SJSA1 (cell line): ENCODE results near the gene CALM3. TPM values are rescaled to one million over a fixed set of nuclear protein-coding genes. Genes with fewer than 3 reads are reported as not detected.
A peak's percentile ranks its signal among the peaks of the same experiment; 100 is the strongest.
"Not testable (repeated sequence)": the region's sequence is repeated elsewhere in the genome, so short reads cannot be mapped to it uniquely, and the experiment has no call there.

ENCODE experiments used
- DNase-seq, 2 experiments: peaks; one replicate each; pipeline ENCODE4 v3.0.0-alpha.2; 2015 to 2020; ENCODE audit warnings: low spot score in 2 of 2, low read depth in 1 of 2
- H3K27ac ChIP-seq: fragments of 250-450 bp; sonication (Bioruptor Pico); 2 replicates; pipeline ENCODE4 v1.5.1; 2020; ENCODE audit warnings: mild to moderate bottlenecking, moderate library complexity
- H3K27me3 ChIP-seq: fragments of 250-450 bp; sonication (Bioruptor Pico); replicated peaks from 2 replicates; pipeline ENCODE4 v1.5.1; 2020; ENCODE audit warnings: mild to moderate bottlenecking, moderate library complexity
- H3K36me3 ChIP-seq: fragments of 250-450 bp; sonication (Bioruptor Pico); 2 replicates; pipeline ENCODE4 v1.5.1; 2020; ENCODE audit warnings: mild to moderate bottlenecking
- H3K4me1 ChIP-seq: fragments of 250-450 bp; sonication (Bioruptor Pico); replicated peaks from 2 replicates; pipeline ENCODE4 v1.6.1; 2021; ENCODE audit warnings: mild to moderate bottlenecking
- H3K4me3 ChIP-seq: fragments of 250-450 bp; sonication (Bioruptor Pico); 2 replicates; pipeline ENCODE4 v1.5.1; 2020; ENCODE audit warnings: mild to moderate bottlenecking
- H3K9me3 ChIP-seq: fragments of 250-450 bp; sonication (Bioruptor Pico); replicated peaks from 2 replicates; pipeline ENCODE4 v1.5.1; 2020; ENCODE audit warnings: mild to moderate bottlenecking
- total RNA-seq: library from RNA; depleted of rRNA; stranded (reverse); fragments of >200 nt; shearing (Covaris generic); gene quantifications from 2 replicates; pipeline ENCODE4 v1.2.3, GENCODE V29; 2014; rRNA removed

CALM3 gene
- total RNA-seq: 232 and 272 TPM in 2 replicates

DNA sequence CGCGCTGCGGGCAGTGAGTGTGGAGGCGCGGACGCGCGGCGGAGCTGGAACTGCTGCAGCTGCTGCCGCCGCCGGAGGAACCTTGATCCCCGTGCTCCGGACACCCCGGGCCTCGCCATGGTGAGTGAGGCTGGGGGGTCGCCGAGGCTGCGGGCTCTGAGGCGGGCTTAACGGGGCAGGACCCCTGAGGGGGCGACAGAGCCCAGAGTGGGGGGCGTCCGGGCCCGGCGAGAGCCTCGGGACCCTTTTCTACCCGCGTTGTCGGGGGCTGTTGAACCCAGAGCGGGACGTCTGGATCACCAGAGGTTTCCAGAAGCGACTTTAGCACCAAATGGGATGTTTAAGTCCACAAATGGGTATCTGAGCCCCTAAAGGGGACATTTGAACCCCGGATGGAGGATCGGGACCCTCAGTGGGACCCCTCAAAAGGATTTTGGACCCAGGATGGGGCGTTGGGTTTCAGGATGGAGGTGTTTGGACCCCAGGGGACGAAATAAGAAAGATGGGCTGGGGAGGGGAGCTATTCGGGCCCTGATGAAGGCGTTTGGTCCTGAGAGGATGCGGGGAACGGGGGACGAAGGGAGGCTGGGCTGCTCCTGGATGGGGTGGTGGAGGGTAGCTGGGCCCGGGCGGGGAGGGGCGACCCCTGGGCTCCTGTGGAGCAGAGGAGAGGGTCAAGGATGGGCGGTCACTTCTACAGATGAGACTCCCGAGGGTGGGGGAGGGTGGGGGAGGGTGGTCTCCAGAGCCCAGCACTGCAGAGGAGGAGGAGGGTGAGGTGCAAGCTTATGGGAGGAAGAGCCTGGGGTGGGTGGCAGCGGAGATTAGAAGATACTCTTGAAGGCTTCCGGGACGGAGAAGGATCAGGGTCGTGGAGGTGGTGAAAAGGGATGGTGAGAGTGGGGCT lies at the start of gene CALM3:
TSS of gene CALM3 (plus strand) at position 13 of the 907 bp plus-strand sequence. CDS start at position 118, 105 bp downstream.
- no peak for DNase-seq
- H3K4me3 ChIP-seq: peak within 1 kb of the TSS; percentile 99
- peaks cover 44% of the 10 kb centered on the region for H3K36me3 ChIP-seq

DNA sequence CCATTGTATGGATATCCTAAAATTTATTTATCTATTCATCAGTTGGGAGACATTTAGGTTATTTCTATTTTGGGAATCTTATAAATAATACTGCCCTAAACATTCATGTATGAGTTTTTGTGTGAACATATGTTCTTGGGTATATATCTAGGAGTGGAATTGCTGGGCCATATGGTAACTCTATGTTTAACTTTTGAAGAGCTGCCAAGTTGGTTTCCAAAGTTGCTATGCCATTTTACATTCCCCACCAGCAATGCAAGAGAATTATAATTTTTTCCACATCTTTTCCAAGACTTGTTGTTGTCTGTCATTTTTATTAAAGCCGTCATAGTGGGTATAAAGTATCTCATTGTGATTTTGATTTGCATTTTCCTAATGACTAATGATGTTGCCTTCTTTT lies 48.2 kb upstream of the CALM3 start:
- H3K4me3 ChIP-seq: no peak overlapping the region
- H3K9me3 ChIP-seq: peaks cover 8% of the 10 kb centered on the region; the same call in 1 of the 2 replicates
- no peaks in the 10 kb centered on the region for H3K27me3 ChIP-seq
- no peak for DNase-seq
- H3K4me1 ChIP-seq: no peaks in the 10 kb centered on the region
- no peak overlapping the region for H3K27ac ChIP-seq
- no peaks in the 10 kb centered on the region for H3K36me3 ChIP-seq

More for the DNA sequence above, at the start of gene CALM3:
- peaks cover 22% of the 10 kb centered on the region for H3K4me1 ChIP-seq
- no peaks in the 10 kb centered on the region for H3K27me3 ChIP-seq
- H3K27ac ChIP-seq: peak within 1 kb of the TSS; percentile 100
- peaks cover 14% of the 10 kb centered on the region; the same call in 1 of the 2 replicates for H3K9me3 ChIP-seq

- no peaks in the 10 kb centered on the region for H3K27me3 ChIP-seq
- no peaks in the 10 kb centered on the region for H3K36me3 ChIP-seq
- DNase-seq: no peak
- H3K27ac ChIP-seq: no peak overlapping the region
- H3K4me3 ChIP-seq: no peak overlapping the region
- H3K4me1 ChIP-seq: no peaks in the 10 kb centered on the region
- peaks cover 8% of the 10 kb centered on the region; the same call in 1 of the 2 replicates for H3K9me3 ChIP-seq
These were observed 47.0 kb upstream of the CALM3 start for GRCh38 chr19:46554161-46554560.

DNA sequence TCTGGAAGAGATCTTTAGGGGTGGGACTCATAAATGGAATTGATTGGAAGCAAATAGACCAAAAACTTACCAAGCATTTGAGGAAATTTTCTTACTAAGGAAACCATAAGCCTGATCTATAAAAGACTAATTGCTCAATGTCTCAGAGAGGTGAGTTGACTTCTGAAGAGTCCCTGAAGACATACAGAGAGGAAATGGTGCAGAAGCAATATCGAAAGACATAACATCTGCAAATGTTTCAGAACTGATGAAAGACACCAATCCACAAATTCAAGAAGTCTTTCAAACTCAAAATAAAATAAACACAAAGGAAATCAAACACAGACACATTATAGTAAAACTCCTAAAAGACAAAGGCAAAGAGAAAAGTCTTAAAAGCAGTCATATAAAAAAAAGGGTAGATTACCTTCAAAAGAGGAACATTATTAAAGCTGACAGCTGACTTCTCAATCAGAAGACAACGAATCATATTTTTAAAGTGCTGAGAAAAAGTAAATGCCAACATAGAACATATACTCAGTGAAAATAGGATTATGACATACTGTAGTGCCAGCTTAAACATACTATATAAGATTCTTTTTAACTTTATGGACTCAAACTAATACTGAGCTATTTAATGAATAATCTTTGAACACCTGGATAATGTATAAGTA lies 45.4 kb upstream of the CALM3 start:
- no peaks in the 10 kb centered on the region for H3K9me3 ChIP-seq
- H3K27me3 ChIP-seq: no peaks in the 10 kb centered on the region
- H3K4me1 ChIP-seq: no peaks in the 10 kb centered on the region
- H3K4me3 ChIP-seq: no peak overlapping the region
- H3K36me3 ChIP-seq: no peaks in the 10 kb centered on the region
- no peak for DNase-seq
- no peak overlapping the region for H3K27ac ChIP-seq

GRCh38 chr19:46556471-46556870 lies 44.7 kb upstream of the CALM3 start:
- not testable (repeated sequence) for H3K36me3 ChIP-seq, H3K9me3 ChIP-seq, H3K4me3 ChIP-seq, H3K27ac ChIP-seq, H3K4me1 ChIP-seq, DNase-seq, H3K27me3 ChIP-seq

DNA sequence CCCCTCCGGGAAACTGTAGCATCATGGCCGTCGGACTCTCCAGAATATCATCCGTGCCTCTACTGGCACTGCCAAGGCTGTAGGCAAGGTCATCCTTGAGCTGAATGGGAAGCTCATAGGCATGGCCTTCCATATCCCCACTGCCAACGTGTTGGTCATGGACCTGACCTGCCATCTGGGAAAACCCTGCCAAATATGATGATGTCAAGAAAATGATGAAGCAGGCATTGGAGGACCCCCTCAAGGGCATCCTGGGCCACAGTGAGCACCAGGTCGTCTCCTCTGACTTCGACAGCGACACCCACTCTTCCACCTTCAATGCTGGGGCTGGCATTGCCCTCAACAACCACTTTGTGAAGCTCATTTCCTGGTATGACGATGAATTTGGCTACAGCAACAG lies 41.9 kb upstream of the CALM3 start:
- no peaks in the 10 kb centered on the region for H3K9me3 ChIP-seq
- no peaks in the 10 kb centered on the region for H3K36me3 ChIP-seq
- H3K27me3 ChIP-seq: no peaks in the 10 kb centered on the region
- peak in 1 of 2 experiments; percentile 14 for DNase-seq
- H3K27ac ChIP-seq: no peak overlapping the region
- peaks cover 5% of the 10 kb centered on the region; the same call in 1 of the 2 replicates for H3K4me1 ChIP-seq
- H3K4me3 ChIP-seq: no peak overlapping the region

DNA sequence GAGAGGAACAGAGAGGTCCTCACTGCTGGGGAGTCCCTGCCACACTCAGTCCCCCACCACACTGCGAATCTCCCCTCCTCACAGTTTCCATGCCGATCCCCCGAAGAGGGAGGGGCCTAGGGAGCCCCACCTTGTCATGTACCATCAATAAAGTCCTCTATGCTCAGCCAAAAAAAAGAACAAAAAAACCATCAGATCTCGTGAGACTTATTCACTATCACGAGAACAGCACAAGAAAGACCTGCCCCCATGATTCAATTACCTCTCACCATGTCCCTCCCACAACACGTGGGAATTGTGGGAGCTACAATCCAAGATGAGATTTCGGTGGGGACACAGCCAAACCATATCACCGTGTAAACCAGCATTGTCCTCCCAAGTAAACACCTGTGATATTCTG lies 41.5 kb upstream of the CALM3 start:
- not testable (repeated sequence) for H3K9me3 ChIP-seq, H3K4me1 ChIP-seq, H3K27ac ChIP-seq, H3K27me3 ChIP-seq, H3K4me3 ChIP-seq, H3K36me3 ChIP-seq
- peak in 1 of 2 experiments; percentile 12 for DNase-seq

GRCh38 chr19:46564701-46565100 lies 36.4 kb upstream of the CALM3 start:
- Histone ChIP-seq H3K27ac (no peak overlapping the region), H3K27me3 (no peaks in the 10 kb centered on the region), H3K36me3 (no peaks in the 10 kb centered on the region), H3K9me3 (0 out of 2 replicates have a peak, but pooled peaks cover 4% of the 10 kb centered on the region), H3K4me3 (no peak overlapping the region), H3K4me1 (peaks cover 5% of the 10 kb centered on the region; the same call in 1 of the 2 replicates)
- DNase-seq: no peak

GRCh38 chr19:46571495-46571894 lies 29.6 kb upstream of the CALM3 start:
- Histone ChIP-seq H3K4me1 (peaks cover 6% of the 10 kb centered on the region), H3K9me3 (0 out of 2 replicates have a peak, but pooled peaks cover 4% of the 10 kb centered on the region), H3K4me3 (no peak overlapping the region), H3K27me3 (no peaks in the 10 kb centered on the region), H3K27ac (no peak overlapping the region), H3K36me3 (no peaks in the 10 kb centered on the region)
- no peak for DNase-seq

DNA sequence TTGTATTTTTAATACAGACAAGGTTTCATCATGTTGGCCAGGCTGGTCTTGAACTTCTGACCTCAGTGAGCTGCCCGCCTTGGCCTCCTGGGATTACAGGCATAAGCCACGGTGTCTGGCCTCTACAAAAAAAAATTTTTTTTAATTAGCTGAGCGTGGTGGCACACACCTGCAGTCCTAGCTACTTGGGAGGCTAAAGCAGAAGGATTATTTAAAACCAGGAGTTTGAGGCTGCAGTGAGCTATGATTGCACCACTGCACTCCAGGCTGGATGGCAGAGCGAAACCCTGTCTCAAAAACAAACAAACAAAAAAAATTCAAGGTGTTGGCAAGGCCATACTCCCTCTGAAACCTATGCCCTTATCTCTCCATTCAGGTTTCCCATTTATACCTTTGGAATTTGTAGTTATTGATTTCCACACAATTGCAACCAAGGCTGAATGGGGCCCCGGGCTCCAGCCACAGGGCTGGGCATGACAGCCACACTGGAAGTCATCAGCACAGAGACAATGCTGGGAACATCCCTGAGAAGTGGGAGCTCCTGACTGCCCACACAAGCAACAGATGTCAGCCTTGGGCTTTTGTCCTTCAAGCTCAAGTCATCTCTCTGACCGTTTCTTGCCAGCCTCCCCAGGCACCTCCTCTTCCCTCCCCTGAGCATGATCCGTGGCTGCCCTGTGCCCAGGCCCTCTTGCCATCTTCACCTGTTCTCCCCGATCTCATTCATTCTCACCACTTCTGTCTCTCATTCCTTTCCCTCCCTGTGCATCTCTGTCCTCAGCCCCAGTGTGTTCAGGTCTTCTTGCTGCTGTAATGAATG lies 27.2 kb upstream of the CALM3 start:
- Histone ChIP-seq H3K36me3 (no peaks in the 10 kb centered on the region), H3K4me3 (no peak overlapping the region), H3K4me1 (peaks cover 6% of the 10 kb centered on the region), H3K9me3 (0 out of 2 replicates have a peak, but pooled peaks cover 3% of the 10 kb centered on the region), H3K27me3 (no peaks in the 10 kb centered on the region), H3K27ac (no peak overlapping the region)
- no peak for DNase-seq

GRCh38 chr19:46574533-46574932 lies 26.6 kb upstream of the CALM3 start:
- H3K9me3 ChIP-seq: no peaks in the 10 kb centered on the region
- H3K36me3 ChIP-seq: no peaks in the 10 kb centered on the region
- no peak for DNase-seq
- no peak overlapping the region for H3K27ac ChIP-seq
- H3K4me3 ChIP-seq: no peak overlapping the region
- peaks cover 6% of the 10 kb centered on the region for H3K4me1 ChIP-seq
- H3K27me3 ChIP-seq: no peaks in the 10 kb centered on the region

- no peak overlapping the region for H3K4me3 ChIP-seq
- H3K27me3 ChIP-seq: no peaks in the 10 kb centered on the region
- no peak overlapping the region for H3K27ac ChIP-seq
- H3K4me1 ChIP-seq: peaks cover 6% of the 10 kb centered on the region
- H3K36me3 ChIP-seq: no peaks in the 10 kb centered on the region
- no peaks in the 10 kb centered on the region for H3K9me3 ChIP-seq
- DNase-seq: no peak
These were observed 22.7 kb upstream of the CALM3 start for GRCh38 chr19:46578450-46578849.

DNA sequence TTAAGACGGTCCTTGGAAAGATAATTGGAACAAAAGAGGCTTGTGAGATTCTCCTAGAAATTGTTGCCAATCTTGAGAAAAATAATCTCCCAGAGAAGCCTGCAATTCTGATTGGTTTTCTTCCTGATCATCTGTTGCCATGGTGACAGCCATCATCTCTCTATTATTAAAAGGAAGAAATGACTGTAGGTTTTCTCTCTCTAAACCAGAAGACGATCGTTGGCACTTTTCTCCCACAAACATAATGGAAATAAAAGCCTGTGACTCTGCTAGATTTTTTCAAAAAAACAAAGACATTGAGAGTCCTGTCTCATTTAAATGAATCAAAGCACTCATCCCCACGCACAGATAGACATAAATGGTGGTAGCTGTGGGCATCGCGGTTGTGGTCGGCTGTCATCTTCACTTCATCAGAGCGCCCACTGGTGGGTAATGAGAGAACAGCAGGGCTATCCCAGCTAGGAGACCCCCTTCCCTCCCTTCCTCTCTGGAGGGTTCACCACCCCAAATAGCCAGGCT lies 21.7 kb upstream of the CALM3 start:
- no peaks in the 10 kb centered on the region for H3K27me3 ChIP-seq
- no peak for DNase-seq
- H3K4me1 ChIP-seq: peaks cover 3% of the 10 kb centered on the region
- H3K4me3 ChIP-seq: no peak overlapping the region
- no peaks in the 10 kb centered on the region for H3K9me3 ChIP-seq
- H3K27ac ChIP-seq: no peak overlapping the region
- H3K36me3 ChIP-seq: no peaks in the 10 kb centered on the region
